ENCODE results near the gene CKB. TPM values are rescaled to one million over a fixed set of nuclear protein-coding genes. Genes with fewer than 3 reads are reported as not detected.

CKB gene
- total RNA-seq, 2 experiments from 2014 or later: 5.8 to 9.1 TPM

- POLR2A ChIA-PET: no interaction called here
- intact Hi-C loops (cut with micrococcal nuclease): no loop called here
These were observed 33.1 kb upstream of the CKB start for GRCh38 chr14:103555559-103556337.

GRCh38 chr14:103552846-103553210 is 30.2 kb upstream of the CKB start:
- no peaks in the 10 kb centered on the region for H3K9me3 Mint-ChIP-seq
- peaks cover 7% of the 10 kb centered on the region for H3K36me3 Mint-ChIP-seq (ENCODE audit: low read depth)
- POLR2A ChIA-PET: interaction anchor here (0.8 to 1.4 kb wide), 3 partner anchors 11 to 105 kb away, joined by 3 to 4 read pairs (median 4); partner anchors contain the start of gene TRMT61A
- no peak for TF ChIP-seq CTCF (IDR thresholded peaks at IDR 0.05)
- CTCF ChIA-PET: interaction anchor here (0.9 to 2.7 kb wide), 4 partner anchors 9 to 53 kb away, joined by 3 to 12 read pairs (median 6); partner anchors contain the start of gene BAG5
- DNase-seq (no peak), ATAC-seq (no peak)
- intact Hi-C loops (cut with micrococcal nuclease): no loop called here
- H3K27ac Mint-ChIP-seq: no peak overlapping the region
- H3K4me3 Mint-ChIP-seq: no peak overlapping the region
- peaks cover 11% of the 10 kb centered on the region for H3K4me1 Mint-ChIP-seq (ENCODE audit: low read depth)
- no peaks in the 10 kb centered on the region for H3K27me3 Mint-ChIP-seq

More at GRCh38 chr14:103555559-103556337, 33.1 kb upstream of the CKB start:
- Mint-ChIP-seq H3K36me3 (ENCODE audit: low read depth) (peaks cover 32% of the 10 kb centered on the region), H3K27me3 (no peaks in the 10 kb centered on the region), H3K27ac (no peak overlapping the region), H3K4me3 (no peak overlapping the region), H3K9me3 (no peaks in the 10 kb centered on the region), H3K4me1 (ENCODE audit: low read depth) (peaks cover 37% of the 10 kb centered on the region)
- no peak for DNase-seq
- ATAC-seq: no peak
- no peak for TF ChIP-seq CTCF (IDR thresholded peaks at IDR 0.05)
- CTCF ChIA-PET: interaction anchor here (0.6 to 2.5 kb wide), 2 partner anchors 13 to 1849 kb away, joined by 3 to 9 read pairs; no protein-coding TSS in a partner anchor

- Mint-ChIP-seq H3K4me3 (no peak overlapping the region), H3K9me3 (no peaks in the 10 kb centered on the region), H3K4me1 (ENCODE audit: low read depth) (peaks cover 8% of the 10 kb centered on the region), H3K27me3 (no peaks in the 10 kb centered on the region), H3K36me3 (ENCODE audit: low read depth) (peaks cover 4% of the 10 kb centered on the region), H3K27ac (no peak overlapping the region)
- POLR2A ChIA-PET: interaction anchor here (0.7 to 1.4 kb wide), 4 partner anchors 10 to 23 kb away, joined by 3 to 4 read pairs (median 4); partner anchors contain the start of genes BAG5 and TRMT61A
- ATAC-seq (no peak), DNase-seq (no peak)
- CTCF ChIA-PET: interaction anchor here (0.9 to 2.7 kb wide), 4 partner anchors 10 to 53 kb away, joined by 3 to 12 read pairs (median 6); partner anchors contain the start of gene BAG5
- intact Hi-C loops (cut with micrococcal nuclease): no loop called here
- TF ChIP-seq CTCF (IDR thresholded peaks at IDR 0.05): no peak
These were observed 29.6 kb upstream of the CKB start for GRCh38 chr14:103552011-103552845.

GRCh38 chr14:103551338-103551762 is 28.7 kb upstream of the CKB start:
- H3K4me3 Mint-ChIP-seq: no peak overlapping the region
- ATAC-seq (no peak), DNase-seq (no peak)
- no peaks in the 10 kb centered on the region for H3K36me3 Mint-ChIP-seq (ENCODE audit: low read depth)
- no peaks in the 10 kb centered on the region for H3K27me3 Mint-ChIP-seq
- no peaks in the 10 kb centered on the region for H3K9me3 Mint-ChIP-seq
- ChIA-PET POLR2A (interaction anchor here (0.6 to 1.2 kb wide), 3 partner anchors 11 to 207 kb away, joined by 3 to 4 read pairs (median 3); partner anchors contain the start of gene BAG5), CTCF (interaction anchor here (1.2 kb wide), 1 partner anchor 33 kb away, joined by 3 read pairs; no protein-coding TSS in a partner anchor)
- TF ChIP-seq CTCF (IDR thresholded peaks at IDR 0.05): no peak
- H3K27ac Mint-ChIP-seq: no peak overlapping the region
- peaks cover under 1% of the 10 kb centered on the region for H3K4me1 Mint-ChIP-seq (ENCODE audit: low read depth)
- intact Hi-C loops (cut with micrococcal nuclease): no loop called here
